ENCODE results near the gene PMEPA1. TPM values are rescaled to one million over a fixed set of nuclear protein-coding genes. Genes with fewer than 3 reads are reported as not detected.
A peak's percentile ranks its signal among the peaks of the same experiment; 100 is the strongest.

The PMEPA1 gene
- polyA plus RNA-seq, 4 donors = 18.8 to 46.7 (median 20.7) TPM

DNA sequence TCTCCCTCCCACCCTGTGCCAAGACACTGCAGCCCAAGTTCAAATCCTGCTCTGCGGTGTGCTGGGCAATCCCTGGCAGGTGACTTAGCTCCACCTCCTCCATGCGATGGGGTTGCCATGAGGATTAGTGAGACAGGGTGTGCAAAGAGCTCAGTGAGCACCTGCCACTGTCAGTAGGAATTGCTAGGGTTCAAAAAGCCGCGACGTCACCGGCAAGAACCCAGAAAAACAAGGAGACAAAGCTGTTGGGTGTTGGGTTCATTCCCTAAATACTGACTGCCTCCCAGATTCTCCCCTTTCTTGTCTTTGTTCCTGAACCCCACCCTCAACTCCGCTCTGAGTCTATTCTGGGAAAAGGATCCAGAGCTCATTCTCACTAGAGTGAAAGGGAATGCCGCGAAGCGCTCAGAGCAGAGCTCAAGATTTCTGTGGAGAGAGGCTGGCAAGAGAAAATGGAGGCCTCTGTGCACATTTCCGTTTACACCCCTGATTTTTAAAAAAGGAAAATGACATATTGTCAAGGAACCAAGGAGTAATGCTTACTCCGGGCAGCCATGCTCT lies 13.3 kb downstream of the PMEPA1 start:
- DNase-seq (ENCODE audit: low read depth in 4 of 4, low spot score in 3 of 4) = no peak

DNA sequence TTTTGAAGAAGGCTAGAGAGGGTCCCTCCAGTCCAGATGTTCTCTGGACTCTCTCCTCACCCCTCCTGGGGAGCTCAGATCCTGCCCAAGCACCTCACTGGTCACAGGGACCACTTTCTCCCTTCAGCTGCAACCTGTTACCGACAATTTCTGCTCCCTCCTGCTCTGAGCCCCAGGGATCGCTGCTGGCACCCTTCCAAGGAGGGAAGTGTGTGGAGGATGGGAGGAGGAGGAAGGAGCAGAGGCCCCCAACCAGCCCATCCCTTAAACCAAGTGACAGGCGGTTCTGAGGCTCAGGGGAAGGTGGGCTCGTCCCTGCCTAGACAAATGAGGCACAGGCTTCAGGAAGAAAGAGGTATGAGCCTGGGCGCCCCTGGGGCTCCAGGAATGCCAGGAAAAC lies 13.9 kb downstream of the PMEPA1 start:
- no peak for DNase-seq (ENCODE audit: low read depth in 4 of 4, low spot score in 3 of 4)

DNA sequence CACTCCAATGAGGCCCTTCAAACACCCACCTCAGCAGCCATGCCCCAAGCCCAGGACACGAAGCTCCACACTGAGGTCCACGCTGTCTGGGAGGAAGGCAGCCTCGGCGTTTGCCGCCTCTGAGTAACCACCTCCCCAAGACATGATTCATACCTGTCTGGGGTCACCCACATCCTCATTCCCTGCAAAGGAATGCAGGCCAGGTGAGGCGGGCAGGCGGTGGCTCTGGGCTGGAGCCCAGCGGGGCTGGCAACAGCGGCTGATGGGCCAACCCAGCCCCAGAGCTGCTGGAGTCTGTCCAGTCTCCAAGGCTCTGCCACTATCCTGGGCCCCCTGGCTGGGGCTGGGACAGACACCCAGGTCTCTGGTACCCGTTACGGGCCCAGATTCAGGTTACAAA lies 14.8 kb downstream of the PMEPA1 start:
- no peak for DNase-seq (ENCODE audit: low read depth in 4 of 4, low spot score in 3 of 4)

DNA sequence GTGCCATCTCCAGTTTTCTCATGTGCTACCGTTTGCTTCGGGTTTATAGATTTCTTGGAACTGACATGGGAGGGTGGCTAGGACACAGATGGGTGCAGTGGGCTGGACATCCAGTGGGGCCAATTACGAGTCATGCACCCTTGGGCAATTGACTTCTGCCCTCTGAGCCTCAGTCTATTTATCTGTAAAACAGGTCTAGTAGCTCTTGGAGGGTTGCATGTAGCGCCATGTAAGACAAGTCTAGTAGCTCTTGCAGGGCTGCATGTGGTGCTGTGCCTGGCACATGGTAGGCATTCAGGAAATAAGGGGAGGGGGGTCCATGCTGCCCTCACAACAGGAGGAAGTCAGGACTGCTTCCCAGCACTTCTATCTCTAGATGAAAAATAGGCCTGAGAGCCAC lies 15.3 kb downstream of the PMEPA1 start:
- no peak for DNase-seq (ENCODE audit: low read depth in 4 of 4, low spot score in 3 of 4)

DNA sequence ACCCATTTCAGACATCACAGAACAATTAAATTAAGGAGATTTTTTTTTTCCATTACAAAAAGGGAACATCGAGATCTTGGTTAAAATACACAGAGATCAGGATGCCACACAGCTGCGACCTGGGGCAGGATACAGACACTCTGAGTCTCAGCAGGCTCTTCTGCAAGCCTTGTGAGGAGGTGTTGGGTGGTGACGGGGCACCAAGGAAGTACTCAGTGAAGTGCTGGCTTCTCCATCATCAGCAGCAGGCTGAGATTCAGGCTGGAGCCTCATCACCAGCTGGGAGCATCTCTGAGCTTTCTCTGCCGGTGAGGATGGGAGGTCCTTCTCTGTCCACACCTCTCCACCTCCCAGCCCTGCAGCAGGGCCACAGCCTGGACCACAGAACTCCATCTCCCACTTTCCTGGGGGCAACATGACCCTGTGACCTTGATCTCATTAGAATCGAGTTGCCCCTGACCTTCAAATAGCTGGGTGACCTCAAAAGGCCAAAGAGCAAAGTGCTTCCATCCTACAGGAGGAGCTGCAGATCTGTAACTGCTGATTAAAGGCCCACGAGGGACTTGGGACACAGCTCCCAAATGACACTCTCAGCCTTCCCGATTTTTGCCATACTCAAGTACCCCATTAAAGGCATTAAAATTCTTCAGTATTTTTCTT lies 16.0 kb downstream of the PMEPA1 start:
- DNase-seq (ENCODE audit: low read depth in 4 of 4, low spot score in 3 of 4) = no peak

DNA sequence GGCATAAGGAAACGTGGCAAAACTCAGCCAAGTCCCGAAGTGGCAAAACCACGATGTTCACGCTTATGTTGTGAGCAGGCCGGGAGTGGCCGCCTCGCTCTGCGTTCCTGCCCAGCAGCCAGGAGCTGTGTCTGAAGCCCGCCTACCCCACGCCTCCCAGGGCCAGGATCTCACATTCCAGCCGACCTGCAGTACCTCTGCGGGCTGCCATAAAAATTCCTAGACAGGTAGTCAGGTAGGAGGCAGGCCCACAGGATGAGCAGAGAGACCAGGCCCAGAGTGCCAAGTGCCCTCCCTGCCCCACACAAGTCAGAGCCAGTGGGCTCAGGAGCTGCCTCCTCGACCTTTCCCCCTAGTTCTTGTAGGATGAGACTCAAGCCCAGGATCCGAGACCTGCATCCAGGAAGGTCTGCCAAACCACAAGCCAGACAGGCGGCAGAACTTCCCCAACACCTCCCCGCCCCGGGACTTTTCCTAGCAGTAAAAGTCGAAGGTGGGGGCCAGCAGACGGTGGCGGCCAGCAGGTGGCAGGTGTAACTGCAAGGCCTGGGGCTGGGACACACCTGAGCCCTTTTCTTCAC lies 16.7 kb downstream of the PMEPA1 start:
- no peak for DNase-seq (ENCODE audit: low read depth in 4 of 4, low spot score in 3 of 4)

DNA sequence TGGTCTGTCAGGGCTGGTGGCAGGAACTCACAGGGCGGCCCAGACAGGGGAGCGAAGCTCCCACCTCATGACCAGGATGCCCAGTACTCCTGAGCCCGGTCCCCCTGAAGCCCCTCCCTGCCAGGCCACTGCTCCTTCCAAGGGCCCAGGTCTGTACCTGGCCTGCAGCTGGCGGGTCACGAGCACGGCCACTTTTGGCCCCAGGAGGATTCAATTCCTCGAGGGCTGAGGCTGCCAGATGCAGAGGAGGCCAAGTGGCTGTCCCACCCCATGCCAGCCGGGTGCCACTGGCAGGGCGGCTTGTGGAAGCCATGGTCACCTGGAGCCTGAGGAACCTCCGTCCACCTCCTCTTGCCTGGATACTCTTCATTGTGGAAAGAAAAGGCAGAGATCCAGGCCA lies 17.4 kb downstream of the PMEPA1 start:
- no peak for DNase-seq (ENCODE audit: low read depth in 4 of 4, low spot score in 3 of 4)

DNA sequence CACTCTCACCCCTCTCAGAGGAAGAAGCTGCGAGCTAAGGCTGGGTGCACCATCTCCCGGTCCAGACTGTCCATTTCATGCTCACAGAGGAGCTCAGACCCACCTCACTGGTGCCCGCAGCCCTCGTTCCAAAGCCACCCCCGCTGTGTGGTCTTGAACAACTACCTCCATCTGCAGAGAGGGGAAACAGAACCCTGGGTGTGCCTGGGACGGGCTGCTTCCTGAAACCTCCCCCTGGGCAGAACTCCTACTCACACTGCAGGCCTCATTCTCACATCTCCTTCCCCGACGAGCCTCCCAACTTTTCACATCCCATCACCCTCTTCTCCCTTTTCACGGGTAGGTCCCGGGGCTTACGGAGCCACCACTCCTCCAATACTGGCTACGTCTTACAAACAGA lies 18.1 kb downstream of the PMEPA1 start:
- no peak for DNase-seq (ENCODE audit: low read depth in 4 of 4, low spot score in 3 of 4)

DNA sequence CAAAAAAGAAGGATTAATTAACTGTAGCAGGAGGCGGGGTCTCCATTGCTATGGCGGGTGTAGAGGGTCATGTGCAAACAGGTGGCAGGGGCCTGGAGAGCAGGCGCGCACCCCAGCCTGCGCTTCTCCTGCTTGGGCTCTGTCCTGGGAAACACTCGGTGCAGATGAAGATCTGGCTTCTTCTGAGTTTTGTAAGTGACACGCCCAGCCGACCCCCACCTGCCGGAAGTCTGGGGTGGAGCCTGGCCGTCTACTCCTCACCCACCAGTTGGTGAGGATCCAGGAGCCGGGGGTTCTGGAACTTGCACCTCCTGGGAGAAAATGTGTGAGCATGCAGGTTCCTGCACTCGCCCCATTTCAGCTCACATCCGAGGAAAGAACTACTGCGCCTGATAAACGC lies 19.3 kb downstream of the PMEPA1 start:
- DNase-seq (ENCODE audit: low read depth in 4 of 4, low spot score in 3 of 4) = no peak

DNA sequence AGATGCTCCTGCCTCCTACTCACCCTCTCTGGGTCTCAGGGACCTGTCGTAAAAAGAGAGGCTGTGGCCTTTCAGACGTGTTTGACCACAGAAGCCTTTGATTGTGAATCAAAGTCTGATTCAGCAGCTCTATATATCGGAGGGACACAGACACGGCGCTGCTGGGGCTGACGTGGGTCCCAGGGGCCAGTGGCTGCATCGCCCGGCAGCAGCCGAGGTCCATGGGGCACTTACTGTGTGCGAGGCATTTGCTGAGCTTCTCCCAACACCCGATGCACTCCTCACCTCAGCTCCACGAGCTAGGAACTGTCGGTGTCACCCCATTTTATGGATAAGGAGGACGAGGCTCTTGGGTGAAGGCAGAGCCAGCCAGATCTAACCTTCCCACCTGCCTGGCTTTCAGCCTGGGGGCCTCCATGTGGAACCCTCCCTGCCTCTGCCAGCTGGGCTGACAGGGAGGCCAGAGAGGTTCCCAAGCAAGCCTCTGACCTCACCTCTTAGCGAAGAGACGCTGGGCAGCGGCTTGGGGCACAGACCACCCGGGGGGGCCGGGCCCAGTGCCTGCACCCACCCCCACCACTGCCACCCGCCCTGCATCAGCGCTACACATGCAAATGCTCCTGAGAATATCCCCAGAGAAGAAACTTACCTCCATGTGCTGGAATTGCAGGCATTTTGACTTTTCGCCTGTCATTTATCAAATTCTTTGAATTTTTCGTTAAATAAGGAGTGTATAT lies 19.9 kb downstream of the PMEPA1 start:
- DNase-seq (ENCODE audit: low read depth in 4 of 4, low spot score in 3 of 4) = no peak

DNA sequence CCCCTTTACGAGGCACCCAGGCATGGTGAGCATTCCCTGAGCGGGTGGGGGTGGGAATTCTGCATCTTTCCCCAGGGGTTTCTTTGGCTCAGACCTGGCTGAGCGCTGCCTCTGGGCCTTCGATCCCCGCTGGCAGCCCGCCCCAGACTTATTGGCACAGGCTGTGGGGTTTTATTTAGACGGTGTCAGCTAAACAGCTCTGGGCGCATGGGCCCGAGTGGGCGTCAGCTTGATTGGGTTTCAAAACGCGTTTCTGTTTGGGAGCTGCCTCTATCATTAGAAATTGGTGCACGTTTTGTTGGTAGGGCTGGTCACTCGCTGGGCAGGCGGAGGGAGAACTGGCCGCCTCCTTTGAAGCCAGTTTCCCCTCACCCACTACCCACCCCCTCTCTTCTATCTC lies 21.0 kb downstream of the PMEPA1 start:
- no peak for DNase-seq (ENCODE audit: low read depth in 4 of 4, low spot score in 3 of 4)

DNA sequence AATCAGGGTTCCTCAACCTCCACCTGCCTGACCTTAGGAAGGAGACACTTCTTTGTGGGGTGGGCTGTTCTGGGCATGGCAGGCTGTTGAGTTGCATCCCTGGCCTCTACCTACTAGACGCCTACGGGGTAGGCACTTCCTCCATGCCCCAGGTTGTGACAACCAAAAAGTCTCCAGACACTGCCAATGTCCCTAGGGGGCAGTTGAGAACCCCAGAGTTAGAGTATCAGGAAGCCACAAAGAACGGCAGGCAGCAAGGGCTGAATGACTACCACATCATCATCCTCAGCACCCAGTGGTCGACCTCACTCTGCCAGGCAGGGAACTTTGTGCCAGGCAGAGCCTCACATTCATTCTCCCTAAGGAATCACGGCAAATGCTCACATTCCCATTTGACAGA lies 21.5 kb downstream of the PMEPA1 start:
- no peak for DNase-seq (ENCODE audit: low read depth in 4 of 4, low spot score in 3 of 4)

DNA sequence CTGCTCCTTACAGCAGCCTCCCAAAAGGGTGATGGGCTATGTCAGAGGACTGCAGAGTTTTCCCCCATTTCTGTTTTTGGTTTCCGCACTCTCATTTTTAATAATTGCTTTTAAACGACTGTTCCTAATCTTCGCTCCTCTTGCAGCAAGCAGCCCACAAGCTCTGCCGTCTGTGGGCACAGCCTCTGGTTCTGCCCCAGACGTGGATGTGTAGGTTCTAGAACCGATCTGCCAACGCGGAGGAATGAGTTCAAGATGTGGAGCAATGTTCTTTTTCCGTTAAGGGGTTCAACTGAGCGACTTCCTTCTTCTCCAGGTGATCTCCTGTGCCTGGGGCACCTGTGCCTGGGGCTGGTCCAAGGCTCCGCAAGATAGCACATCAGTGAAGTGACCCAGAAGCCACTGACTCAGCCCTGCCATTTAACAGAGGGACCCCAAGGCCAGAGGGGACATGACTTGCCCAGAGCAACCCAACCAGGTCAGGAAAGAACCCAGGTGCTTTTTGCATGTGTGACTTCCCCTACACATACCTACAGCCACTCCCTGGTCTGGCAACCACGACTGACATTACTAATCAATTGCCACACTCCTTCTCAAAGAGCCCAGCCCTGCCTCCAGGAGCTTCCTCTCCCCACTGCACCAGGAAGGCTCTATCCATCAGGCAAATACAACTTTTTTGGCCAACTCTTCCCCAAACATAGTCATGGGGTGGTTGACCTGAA lies 22.7 kb downstream of the PMEPA1 start:
- no peak for DNase-seq (ENCODE audit: low read depth in 4 of 4, low spot score in 3 of 4)

DNA sequence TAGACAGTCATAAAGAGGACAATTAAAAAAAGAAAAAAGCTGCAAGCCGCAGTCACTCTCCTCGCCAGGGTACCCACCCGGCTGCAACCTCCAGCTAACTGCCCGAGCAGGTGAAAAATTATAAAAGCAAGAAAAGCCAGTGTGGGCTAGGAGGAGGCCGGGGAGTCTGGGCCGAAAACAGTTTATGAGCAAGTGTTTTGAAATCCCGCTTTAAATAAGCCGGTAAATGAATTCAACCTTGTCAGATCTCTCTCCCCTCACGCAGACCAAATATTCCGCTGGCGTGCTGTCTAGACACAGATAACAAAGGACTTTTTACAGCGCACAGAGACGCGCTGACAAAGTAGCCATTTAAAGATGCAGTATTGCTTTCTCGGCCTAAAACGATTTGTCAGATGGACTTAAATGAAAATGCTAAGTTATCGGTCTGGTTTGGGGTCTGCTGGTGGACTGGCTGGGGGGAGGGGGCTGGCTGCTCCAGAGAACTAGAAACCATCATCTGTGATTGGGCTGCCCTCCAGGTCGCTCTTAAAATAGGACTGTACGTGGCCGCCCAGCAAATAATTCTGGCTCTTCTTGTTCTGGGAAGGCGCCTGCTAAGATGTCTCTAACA lies 24.6 kb downstream of the PMEPA1 start:
- no peak for DNase-seq (ENCODE audit: low read depth in 4 of 4, low spot score in 3 of 4)

DNA sequence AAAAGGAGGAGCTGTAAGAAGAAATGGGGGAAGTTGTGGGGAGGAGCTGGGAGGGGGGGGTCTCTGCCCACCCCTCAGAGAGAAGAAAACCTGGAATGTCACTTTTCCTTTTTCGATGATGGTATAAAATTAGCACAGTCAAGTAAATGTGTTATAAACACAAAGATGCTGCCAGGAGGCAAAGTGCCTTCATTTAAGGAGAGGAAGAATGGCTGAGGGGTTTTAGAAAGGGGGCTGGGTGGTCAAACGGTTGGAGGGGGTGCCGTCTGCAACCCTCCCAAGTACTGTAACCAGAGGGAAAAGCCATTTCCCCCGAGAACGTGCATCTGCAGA lies 25.0 kb downstream of the PMEPA1 start:
- DNase-seq (ENCODE audit: low read depth in 4 of 4, low spot score in 3 of 4) = no peak

DNA sequence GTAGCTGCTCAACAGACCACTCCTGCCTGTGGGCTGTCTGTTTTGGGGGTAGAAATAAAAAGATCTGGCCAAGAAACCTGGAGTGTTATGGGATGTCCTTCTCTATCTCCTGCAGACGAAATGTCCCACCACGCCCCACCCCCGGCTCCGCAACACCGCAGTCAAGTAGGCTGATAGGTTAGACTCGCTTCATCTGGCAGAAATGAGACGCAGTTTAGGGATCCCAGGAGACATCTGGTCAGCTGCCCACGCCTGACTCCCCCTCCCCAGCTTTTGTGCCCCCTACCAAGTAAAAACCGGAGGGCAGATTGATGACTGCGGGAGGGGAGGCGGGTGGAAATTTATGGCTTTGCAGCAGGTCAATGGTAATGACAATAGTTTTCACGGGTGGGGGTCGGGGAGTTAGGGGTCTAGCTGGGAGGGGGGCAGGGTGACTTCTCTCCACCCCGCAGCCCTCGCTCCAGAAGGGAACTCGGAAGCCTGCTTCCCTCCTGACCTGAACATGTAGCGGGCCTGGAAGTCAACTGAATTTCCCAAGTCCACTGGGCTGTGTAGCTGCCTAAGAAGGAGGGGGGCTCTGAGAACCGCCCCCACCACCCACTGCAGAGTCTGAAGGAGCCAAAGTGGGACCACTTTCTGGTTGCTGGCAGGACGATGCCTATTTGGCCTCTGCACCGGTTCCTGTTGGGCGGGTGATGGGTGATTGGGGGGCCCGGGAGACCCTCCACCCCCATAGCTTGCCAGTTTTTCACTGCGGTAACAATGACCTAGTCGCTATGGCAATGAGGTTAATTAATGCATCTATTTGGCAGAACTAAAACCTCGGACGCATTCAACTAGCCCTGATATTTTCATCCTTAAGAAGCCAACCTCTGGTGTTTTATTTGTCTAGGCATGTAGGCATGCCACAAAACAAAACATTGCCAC lies 25.7 kb downstream of the PMEPA1 start:
- DNase-seq (ENCODE audit: low read depth in 4 of 4, low spot score in 3 of 4) = no peak

DNA sequence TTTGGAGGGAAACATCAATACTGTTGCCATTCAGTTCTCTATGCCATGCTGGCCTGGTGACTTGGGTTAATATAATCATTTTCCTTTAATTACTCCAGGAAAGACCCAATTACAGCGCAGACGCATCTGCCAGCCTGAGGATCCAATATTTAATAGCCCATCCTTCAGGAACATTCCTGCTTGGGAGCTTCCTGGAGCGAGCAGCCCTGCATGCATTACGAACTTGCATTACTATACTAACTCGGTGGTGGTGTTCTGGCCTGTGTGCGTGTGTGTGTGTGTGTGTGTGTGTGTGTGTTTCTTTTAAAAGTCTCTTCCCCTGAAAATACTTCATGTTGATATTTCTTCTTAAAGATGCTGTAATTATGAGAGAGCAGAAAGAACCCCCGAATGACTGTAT lies 26.5 kb downstream of the PMEPA1 start:
- DNase-seq (ENCODE audit: low read depth in 4 of 4, low spot score in 3 of 4) = no peak

DNA sequence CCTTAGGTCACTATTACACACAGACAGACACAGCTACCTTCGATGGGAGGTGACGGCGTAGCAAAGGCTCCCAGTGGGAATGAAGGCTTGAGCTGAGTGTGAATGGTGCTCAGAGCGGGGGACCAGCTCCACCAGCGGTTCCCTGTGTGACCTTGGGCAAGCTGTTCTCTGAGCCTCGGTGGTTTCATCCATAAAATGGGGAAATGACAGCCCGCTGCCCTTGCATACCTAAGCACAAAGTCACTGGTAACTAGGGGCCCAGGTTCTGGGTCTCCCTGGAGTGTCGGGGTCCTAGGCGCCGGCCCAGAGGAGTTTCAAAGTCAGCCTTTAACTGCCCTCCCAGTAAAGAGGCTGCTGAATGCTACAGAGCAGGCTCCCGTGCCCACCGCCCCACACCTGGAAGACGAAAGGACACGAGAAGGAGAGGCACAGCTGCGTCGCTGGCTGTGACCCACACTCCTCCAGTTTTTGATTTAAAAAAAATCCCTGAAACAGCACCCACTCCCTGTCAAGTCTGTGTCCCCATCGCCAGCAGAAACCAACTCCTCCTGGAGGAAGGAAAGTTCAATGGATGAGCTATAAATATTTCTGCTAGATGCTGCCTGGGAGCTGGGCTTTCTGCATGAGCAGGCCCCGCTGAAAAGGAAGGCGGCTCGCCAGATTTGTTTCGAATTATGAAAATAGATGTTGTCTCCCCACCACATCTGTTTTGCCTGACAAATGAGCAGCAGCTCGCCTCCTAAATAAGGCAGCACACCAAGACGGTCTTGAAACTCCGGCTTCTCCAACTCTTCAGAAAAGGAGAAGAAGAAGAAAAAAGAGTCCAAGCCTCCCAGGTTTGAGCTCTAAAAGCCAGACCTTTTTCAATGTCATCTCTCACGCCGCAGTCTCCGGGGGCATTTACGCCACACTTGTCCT lies 27.4 kb downstream of the PMEPA1 start:
- peak in 1 of 4 donors; percentile 45 for DNase-seq (ENCODE audit: low read depth in 4 of 4, low spot score in 3 of 4)
